GM18870 (cell line): ENCODE measurements around the gene HMGCL.
A peak's percentile ranks its signal among the peaks of the same experiment; 100 is the strongest.
"Not testable (repeated sequence)": the region's sequence is repeated elsewhere in the genome, so short reads cannot be mapped to it uniquely, and the experiment has no call there.

ENCODE experiments used
- ATAC-seq: cut with Tn5 transposase; IDR thresholded peaks from one replicate; pipeline ENCODE4 v1.9.1; 2021; ENCODE audit warnings: moderate library complexity; ENCODE audit not compliant: unreplicated experiment

HMGCL gene

DNA sequence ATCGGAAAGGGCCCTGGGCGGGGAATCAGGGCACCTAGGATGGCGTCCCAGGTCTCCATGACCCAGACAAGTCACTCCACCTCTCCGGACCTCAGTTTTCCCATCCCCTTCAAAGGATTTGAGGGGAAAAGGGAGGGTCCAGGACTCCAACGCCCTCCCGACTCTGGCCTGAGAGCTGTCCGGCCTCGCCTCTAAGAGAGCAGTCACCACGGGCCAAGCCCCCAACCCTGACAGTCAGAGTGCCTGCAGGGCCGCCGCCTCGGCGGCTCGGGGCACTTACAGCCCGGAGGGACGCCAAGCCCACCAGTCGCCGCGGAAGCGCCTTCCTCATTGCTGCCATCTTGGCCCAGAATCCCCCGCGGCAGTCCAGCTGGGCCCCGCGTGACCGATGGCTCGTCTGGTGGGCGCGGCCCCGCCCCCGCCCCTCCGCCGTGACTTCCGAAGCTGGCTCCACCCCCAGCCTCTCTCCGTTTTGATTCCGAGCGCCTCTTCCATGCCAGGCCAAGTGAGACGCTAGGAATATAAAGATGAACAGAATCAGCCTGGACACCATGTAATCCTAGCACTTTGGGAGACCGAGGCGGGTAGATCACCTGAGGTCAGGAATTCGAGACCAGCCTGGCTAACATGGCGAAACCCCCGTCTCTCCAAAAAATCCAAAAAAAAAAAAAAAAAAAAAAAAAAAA, at the start of gene HMGCL:
Gene HMGCL (minus strand): TSS at position 354 of the 686 bp plus-strand sequence. CDS start 14 bp downstream, at position 340.
- ATAC-seq = no peak

- ATAC-seq = no peak
Measured at GRCh38 chr1:23872421-23872820, 47.2 kb upstream of the HMGCL start.

- no peak for ATAC-seq
Measured at GRCh38 chr1:23869051-23869450, 43.8 kb upstream of the HMGCL start.

- no peak for ATAC-seq
Measured at GRCh38 chr1:23868557-23869016, 43.4 kb upstream of the HMGCL start.

- peak; percentile 55 for ATAC-seq
Measured at GRCh38 chr1:23867895-23868556, 42.8 kb upstream of the HMGCL start, which contains the start of gene FUCA1. FUCA1 (minus strand) TSS chr1:23868290; CDS start chr1:23868286, 4 bp downstream.

GRCh38 chr1:23867542-23867894, 42.3 kb upstream of the HMGCL start:
- no peak for ATAC-seq

DNA sequence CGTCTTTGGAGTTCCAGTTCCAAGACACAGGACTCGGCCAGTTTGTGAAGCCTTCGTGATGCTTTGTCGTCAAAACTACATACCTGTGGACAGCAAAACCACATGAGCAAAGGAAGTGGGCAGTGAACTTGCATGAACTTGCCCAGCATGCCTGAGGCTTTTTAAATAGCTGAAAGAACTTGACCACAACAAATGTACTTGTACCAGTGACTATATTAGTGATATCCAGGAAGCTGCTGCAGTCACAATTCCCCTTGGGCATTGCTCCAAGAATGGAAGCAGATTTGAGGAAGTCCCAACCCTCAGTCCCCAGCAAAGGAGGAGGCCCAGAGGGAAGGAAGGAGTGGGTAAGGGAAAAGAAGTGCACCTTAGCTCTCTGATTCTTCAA, 40.3 kb upstream of the HMGCL start:
- ATAC-seq = no peak

- ATAC-seq = no peak
Measured at GRCh38 chr1:23864801-23865542, 39.7 kb upstream of the HMGCL start.

DNA sequence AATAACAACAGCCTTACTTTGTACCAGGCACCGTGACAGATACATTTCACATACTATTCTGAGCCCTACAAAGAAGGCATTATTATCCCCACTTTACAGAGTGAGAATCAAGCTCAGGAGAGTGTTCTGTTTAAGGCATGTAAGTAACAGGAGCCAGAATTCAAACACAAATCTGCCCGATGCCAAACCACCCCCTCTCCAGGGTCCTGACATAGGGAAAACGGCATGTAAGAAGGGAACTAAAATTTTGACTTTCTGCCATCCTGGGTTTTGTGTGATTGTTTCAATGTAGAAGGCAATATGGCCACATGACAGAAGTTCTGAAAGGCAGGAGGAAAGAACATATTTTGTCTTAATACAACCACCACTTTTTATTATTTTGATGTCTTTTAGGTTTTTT, 37.4 kb upstream of the HMGCL start:
- no peak for ATAC-seq

DNA sequence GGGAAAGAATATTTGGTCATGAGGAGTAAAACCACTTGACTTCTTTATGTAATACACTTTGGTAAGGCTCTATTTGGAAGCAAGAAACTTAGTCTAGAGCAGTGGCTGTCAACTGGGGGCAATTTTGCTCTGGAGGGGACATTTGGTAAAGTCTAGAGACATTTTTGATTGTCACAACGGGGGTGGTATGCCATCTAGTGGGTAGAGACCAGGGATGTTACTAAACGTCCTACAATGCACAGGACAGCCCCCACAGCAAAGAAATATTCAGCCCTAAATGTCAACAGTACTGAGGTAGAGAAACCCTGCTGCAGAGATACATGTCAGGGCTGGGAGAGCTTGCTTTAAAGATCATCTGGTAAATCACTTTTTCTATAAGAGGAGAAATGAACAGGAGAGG, 29.3 kb upstream of the HMGCL start:
- ATAC-seq = no peak

DNA sequence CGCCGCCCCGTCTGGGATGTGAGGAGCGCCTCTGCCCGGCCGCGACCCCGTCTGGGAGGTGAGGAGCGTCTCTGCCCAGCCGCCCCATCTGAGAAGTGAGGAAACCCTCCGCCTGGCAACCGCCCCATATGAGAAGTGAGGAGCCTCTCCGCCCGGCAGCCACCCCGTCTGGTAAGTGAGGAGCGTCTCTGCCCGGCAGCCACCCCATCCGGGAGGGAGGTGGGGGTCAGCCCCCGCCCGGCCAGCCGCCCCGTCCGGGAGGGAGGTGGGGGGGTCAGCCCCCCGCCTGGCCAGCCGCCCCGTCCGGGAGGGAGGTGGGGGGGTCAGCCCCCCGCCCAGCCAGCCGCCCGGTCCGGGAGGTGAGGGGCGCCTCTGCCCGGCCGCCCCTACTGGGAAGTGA, 27.9 kb upstream of the HMGCL start:
- not testable (repeated sequence) for ATAC-seq

DNA sequence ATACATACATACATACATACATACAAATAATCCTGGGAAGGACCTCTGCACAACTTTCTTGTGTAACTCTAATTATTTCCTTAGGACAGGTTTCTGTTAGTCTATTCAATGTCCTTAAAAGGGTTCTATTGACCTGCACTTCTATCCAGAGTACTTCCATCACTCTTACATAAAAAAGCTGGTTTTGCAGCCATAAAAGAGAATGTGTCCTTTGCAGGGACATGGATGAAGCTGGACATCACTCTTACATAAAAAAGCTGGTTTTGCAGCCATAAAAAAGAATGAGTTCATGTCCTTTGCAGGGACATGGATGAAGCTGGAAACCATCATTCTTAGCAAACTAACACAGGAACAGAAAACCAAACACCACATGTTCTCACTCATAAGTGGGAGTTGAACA, 26.2 kb upstream of the HMGCL start:
- not testable (repeated sequence) for ATAC-seq

DNA sequence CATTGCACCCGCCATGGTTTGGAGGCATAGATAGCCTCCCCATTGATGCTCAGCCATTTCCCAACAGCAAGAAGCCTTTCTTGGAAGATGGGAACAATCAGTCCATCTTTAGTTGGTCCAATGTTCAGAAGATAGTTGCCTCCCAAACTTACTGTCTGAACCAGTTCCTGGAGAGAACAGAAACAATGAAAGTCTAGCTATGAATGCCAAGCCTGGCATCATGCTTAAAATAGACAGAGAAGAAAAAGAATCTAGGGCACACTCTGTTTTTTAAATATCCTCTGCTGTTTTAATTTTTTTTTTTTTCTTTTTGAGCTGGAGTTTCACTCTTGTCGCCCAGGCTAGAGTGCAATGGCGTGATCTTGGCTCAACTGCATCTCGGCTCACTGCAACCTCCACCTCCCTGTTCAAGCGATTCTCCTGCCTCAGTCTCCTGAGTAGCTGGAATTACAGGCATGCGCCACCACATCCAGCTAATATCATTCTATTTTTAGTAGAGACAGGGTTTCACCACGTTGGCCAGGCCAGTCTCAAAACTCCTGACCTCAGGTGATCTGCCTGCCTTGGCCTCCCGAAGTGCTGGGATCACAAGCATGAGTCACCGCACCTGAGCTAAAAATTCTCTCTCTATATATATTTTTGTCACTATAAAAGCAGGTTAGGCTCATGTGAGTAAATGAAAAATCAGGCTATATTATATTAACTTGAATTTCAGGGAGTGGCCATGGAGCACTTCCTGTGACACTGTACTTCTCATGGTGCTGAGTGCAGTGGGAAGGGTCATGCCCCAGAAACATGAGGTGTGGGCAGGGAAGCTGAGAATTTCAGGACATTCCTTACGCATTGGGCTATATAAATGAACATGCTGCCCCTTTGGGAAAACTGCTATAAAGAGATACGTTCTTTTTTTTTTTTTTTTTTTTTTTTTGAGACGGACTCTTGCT, 23.7 kb upstream of the HMGCL start:
- ATAC-seq = no peak

- ATAC-seq = not testable (repeated sequence)
Measured at GRCh38 chr1:23847482-23848095, 22.4 kb upstream of the HMGCL start.

DNA sequence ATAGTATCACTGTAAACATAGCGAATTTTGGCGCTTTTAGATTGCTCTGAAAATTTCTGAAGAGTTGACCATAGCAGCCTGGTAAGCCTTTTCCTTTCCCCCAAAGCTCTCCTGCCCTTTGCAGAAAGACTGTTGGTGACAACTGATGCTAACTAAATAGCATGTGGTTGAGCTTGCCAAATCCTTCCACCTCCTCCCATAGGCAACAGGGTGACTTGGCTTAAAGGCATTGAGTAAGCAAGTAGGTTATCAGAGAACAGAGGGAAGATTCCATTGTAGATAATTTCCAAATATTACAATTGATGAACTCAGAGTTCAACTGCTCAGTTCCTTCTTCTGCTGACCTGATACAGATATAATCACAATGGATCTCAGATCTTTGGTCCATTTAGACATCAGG, 19.9 kb upstream of the HMGCL start:
- no peak for ATAC-seq

DNA sequence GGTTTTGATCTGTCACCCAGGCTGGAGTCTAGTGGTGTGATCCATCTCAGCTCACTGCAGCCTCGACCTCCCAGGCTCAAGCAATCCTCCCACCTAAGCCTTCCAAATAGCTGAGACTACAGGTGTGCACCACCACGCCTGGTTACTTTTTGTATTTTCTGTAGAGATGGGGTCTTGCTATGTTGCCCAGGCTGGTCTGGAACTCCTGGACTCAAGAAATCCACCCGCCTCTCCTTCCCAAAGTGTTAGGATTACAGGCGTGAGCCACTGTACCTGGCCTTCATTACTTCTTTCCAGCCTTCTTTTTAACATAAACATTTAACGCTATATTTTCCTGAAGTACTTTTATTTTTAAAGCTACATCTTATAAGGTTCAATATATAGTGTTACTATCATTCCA, 18.4 kb upstream of the HMGCL start:
- no peak for ATAC-seq

DNA sequence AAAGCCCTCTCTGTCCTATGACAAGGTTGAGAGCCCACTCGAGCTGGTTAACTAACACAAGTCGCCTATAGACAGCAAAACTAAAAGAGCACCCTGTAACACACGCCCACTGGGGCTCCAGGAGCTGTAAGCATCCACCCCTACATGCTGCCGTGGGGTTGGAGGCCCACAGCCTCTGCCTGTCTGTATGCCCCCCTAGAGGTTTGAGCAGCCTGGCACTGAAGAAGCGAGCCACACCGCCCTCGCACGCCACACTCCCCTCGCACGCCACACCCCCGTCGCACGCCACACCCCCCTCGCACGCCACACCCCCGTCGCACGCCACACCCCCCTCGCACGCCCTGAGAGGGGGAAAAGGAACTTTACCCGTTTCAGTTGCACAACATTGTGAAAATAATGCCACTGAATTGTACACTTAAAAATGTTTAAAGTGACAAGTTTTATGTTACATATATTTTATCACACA, 13.2 kb upstream of the HMGCL start:
- ATAC-seq = no peak

DNA sequence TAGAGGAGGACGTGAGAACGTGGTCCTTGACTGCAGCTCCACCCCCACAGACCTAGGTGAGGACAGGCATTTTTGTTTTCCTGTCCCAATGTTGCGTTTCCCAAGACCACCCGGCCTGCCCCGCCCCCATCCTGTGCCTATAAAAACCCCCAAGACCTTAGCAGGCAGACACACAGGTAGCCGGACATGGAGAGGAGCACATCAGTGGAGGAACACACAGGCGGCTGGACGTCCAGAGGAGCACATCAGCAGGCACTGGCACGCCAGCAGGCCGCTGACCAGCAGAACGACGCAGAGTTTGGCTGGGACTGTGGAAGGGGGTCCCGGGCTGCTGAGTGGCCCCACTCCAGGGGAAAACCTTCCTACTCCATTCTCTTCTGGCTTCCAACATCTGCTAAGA, 12.7 kb upstream of the HMGCL start:
- ATAC-seq = no peak

GRCh38 chr1:23836037-23836436, 10.8 kb upstream of the HMGCL start:
- no peak for ATAC-seq

DNA sequence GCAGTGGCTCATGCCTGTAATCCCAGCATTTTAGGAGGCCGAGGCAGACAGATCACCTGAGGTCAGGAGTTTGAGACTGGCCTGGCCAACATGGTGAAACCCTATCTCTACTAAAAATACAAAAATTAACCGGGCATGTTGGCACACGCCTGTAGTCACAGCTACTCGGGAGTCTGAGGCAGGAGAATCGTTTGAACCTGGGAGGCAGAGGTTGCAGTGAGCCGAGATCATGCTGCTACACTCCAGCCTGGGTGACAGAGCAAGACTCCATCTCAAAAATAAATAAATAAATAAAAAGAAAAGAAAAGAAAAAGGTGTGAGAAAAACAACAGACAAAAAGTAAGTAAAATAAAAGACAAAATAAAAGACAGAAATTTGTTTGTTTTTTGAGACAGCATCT, 8.9 kb upstream of the HMGCL start:
- ATAC-seq = not testable (repeated sequence)
